A673 (cell line): ENCODE measurements around the gene TGIF1. TPM values are rescaled to one million over a fixed set of nuclear protein-coding genes. Genes with fewer than 3 reads are reported as not detected.

Source experiments
- BruUV-seq: library from RNA; stranded (reverse); fragments of 400-500 nt; replicated peaks from 2 replicates; lab custom pipeline; 2021; lab: Mats Ljungman, UMichigan
- CTCF ChIA-PET: fragments of 300-600 bp; sonication (Branson Sonifier 250); formaldehyde crosslinking; loops from one replicate; lab custom pipeline; 2022; ENCODE audit warnings: antibody characterized with exemption; lab: Charles Lee
- POLR2A ChIA-PET: fragments of 300-600 bp; sonication (Branson Sonifier 250); formaldehyde crosslinking; loops from one replicate; lab custom pipeline; 2022; ENCODE audit warnings: antibody characterized with exemption; ENCODE audit not compliant: low non-redundant PET; lab: Charles Lee
- DNase-seq: peaks from one replicate; pipeline ENCODE4 v3.0.0-alpha.2; 2015; ENCODE audit warnings: low spot score
- H3K27ac ChIP-seq: fragments of 200-600 bp; sonication (generic); 2 replicates; pipeline ENCODE4 v1.5.1; 2016; ENCODE audit warnings: mixed run types, low read depth, mild to moderate bottlenecking, mixed read lengths, antibody characterized with exemption, low read length; ENCODE audit not compliant: poor library complexity, severe bottlenecking
- H3K27me3 ChIP-seq: fragments of 200-600 bp; sonication (generic); replicated peaks from 2 replicates; pipeline ENCODE4 v1.6.1; 2017; ENCODE audit warnings: mixed run types, low read depth, mild to moderate bottlenecking, mixed read lengths, antibody characterized with exemption, low read length; ENCODE audit not compliant: insufficient read depth, poor library complexity
- H3K36me3 ChIP-seq: fragments of 200-600 bp; sonication (generic); 2 replicates; pipeline ENCODE4 v1.6.1; 2016; ENCODE audit warnings: mixed run types, mild to moderate bottlenecking, mixed read lengths, antibody characterized with exemption, low read length; ENCODE audit not compliant: insufficient read depth, poor library complexity, severe bottlenecking
- H3K4me1 ChIP-seq: fragments of 200-600 bp; sonication (generic); 2 replicates; pipeline ENCODE4 v1.6.1; 2017; ENCODE audit warnings: mixed run types, mild to moderate bottlenecking, mixed read lengths, antibody characterized with exemption, low read length; ENCODE audit not compliant: insufficient read depth, poor library complexity, severe bottlenecking
- H3K4me3 ChIP-seq: fragments of 200-600 bp; sonication (generic); 2 replicates; pipeline ENCODE4 v1.5.1; 2016; ENCODE audit warnings: low read depth, mixed run types, mild to moderate bottlenecking, mixed read lengths, low read length; ENCODE audit not compliant: poor library complexity, severe bottlenecking
- H3K9me3 ChIP-seq: fragments of 200-600 bp; sonication (generic); 2 replicates; pipeline ENCODE4 v1.6.1; 2016; ENCODE audit warnings: mixed run types, low read depth, mild to moderate bottlenecking, mixed read lengths, antibody characterized with exemption, low read length; ENCODE audit not compliant: poor library complexity, severe bottlenecking
- CTCF ChIP-seq: fragments of 300-800, 200-600 bp; sonication (generic); conservative IDR thresholded peaks from 2 replicates; pipeline ENCODE4 v1.5.1; 2017; ENCODE audit warnings: low read depth, mild to moderate bottlenecking, antibody characterized with exemption, low read length, moderate library complexity, mixed read lengths
- EZH2 ChIP-seq: fragments of 200-600 bp; sonication (generic); IDR thresholded peaks from 2 replicates; pipeline ENCODE4 v1.6.1; 2017; ENCODE audit warnings: borderline replicate concordance, low read depth, mild to moderate bottlenecking, mixed read lengths, antibody characterized with exemption, low read length; ENCODE audit not compliant: poor library complexity, severe bottlenecking
- intact Hi-C: fragments of 100-400 bp; cut with micrococcal nuclease; formaldehyde crosslinking; loops from one replicate; pipeline ENCODE4 v1.10.0; 2022; ENCODE audit not compliant: unreplicated experiment
- total RNA-seq: library from RNA; stranded (reverse); gene quantifications from 2 replicates; pipeline ENCODE4 v1.2.3, GENCODE V29; 2021

The TGIF1 gene
- total RNA-seq, 1 experiment from 2014 or later, result 98.3 TPM

GRCh38 chr18:3481696-3482210 lies 31.8 kb downstream of the TGIF1 start:
- Histone ChIP-seq H3K4me1 (no peaks in the 10 kb centered on the region), H3K27ac (no peak overlapping the region), H3K27me3 (no peaks in the 10 kb centered on the region), H3K36me3 (no peaks in the 10 kb centered on the region), H3K9me3 (no peaks in the 10 kb centered on the region), H3K4me3 (no peak overlapping the region)
- POLR2A ChIA-PET, result interaction anchor here (0.5 to 0.6 kb wide), 2 partner anchors 34 to 186 kb away, joined by 9 to 11 read pairs; no protein-coding TSS in a partner anchor
- CTCF ChIA-PET, result interaction anchor here (0.9 kb wide), 1 partner anchor 27 kb away, joined by 4 read pairs; no protein-coding TSS in a partner anchor
- DNase-seq, result peak; percentile 69
- no TSS peak for BruUV-seq
- TF ChIP-seq CTCF, result peak; percentile 80
- no peak for TF ChIP-seq EZH2
- intact Hi-C loops, result no loop called here

DNA sequence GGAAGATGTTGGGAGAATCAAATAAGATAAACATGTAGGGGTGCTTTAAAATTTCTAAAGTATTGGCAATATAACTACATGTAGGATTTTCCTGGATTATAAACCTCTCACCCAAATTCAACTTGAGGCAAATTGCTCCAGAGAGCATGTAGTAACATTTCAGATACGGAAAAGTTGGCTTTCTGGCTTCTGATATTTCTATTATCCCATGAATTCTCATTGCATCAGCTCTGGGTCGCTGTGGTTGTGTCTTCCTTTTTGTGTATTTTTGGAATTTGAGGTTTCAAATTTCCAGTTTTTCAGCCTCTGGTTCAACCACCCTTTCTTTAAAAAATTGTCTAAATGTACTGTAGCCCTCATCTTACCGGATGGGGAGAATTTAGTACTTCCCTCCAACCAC lies 32.3 kb downstream of the TGIF1 start:
- TF ChIP-seq EZH2, result no peak
- no peak for TF ChIP-seq CTCF
- intact Hi-C loops, result no loop called here
- H3K27me3 ChIP-seq, result no peaks in the 10 kb centered on the region
- POLR2A ChIA-PET, result interaction anchor here (0.6 kb wide), 1 partner anchor 187 kb away, joined by 11 read pairs; no protein-coding TSS in a partner anchor
- no peak for DNase-seq
- no peak overlapping the region for H3K27ac ChIP-seq
- no peaks in the 10 kb centered on the region for H3K9me3 ChIP-seq
- no peaks in the 10 kb centered on the region for H3K4me1 ChIP-seq
- no peaks in the 10 kb centered on the region for H3K36me3 ChIP-seq
- CTCF ChIA-PET, result interaction anchor here (0.6 to 0.9 kb wide), 2 partner anchors 8 to 27 kb away, joined by 4 to 5 read pairs; no protein-coding TSS in a partner anchor
- BruUV-seq, result no TSS peak
- no peak overlapping the region for H3K4me3 ChIP-seq

- intact Hi-C loops, result no loop called here
- H3K4me1 ChIP-seq, result no peaks in the 10 kb centered on the region
- BruUV-seq, result no TSS peak
- ChIA-PET POLR2A (no interaction called here), CTCF (no interaction called here)
- TF ChIP-seq CTCF (no peak), EZH2 (no peak)
- no peak overlapping the region for H3K27ac ChIP-seq
- no peaks in the 10 kb centered on the region for H3K9me3 ChIP-seq
- no peaks in the 10 kb centered on the region for H3K36me3 ChIP-seq
- no peaks in the 10 kb centered on the region for H3K27me3 ChIP-seq
- no peak for DNase-seq
- H3K4me3 ChIP-seq, result no peak overlapping the region
Measured at GRCh38 chr18:3485153-3486149, 35.5 kb downstream of the TGIF1 start.
